Body of pancreas (tissue), 4 donors: ENCODE measurements around the gene TNRC6A. TPM values are rescaled to one million over a fixed set of nuclear protein-coding genes. Genes with fewer than 3 reads are reported as not detected.

Experiments
- ATAC-seq: fragments of 150-250 bp; one replicate; pipeline ENCODE4 v1.9.1; 2016
- DNase-seq, 4 donors: peaks; one replicate each; pipeline ENCODE4 v3.0.0-alpha.2; 2019
- H3K27ac ChIP-seq, 4 donors: fragments of 200-600 bp; sonication (generic); 1 replicate in 3 of 4; 2 replicates in 1 of 4; pipeline versions ENCODE4 v1.5.1 to v1.6.1; 2016 to 2019; ENCODE audit warnings: mild to moderate bottlenecking in 1 of 4, mixed read lengths in 1 of 4, moderate library complexity in 1 of 4
- H3K27me3 ChIP-seq, 2 donors: fragments of 200-600 bp; sonication (generic); one replicate each; pipeline ENCODE4 v1.6.0; 2016; ENCODE audit warnings: mild to moderate bottlenecking in 1 of 2
- H3K36me3 ChIP-seq, 2 donors: fragments of 200-600 bp; sonication (generic); replicated peaks in 1 of 2; 2 replicates each; pipeline ENCODE4 v1.5.1; 2016; ENCODE audit warnings: low read depth in 2 of 2; ENCODE audit not compliant: insufficient read depth in 1 of 2
- H3K4me1 ChIP-seq: fragments of 200-600 bp; sonication (generic); one replicate; pipeline ENCODE4 v1.6.0; 2016
- H3K4me3 ChIP-seq, 2 donors: fragments of 200-600 bp; sonication (generic); 1 replicate in 1 of 2; 2 replicates in 1 of 2; pipeline ENCODE4 v1.5.1; 2016 to 2019
- H3K9me3 ChIP-seq, 3 donors: fragments of 200-600 bp; sonication (generic); 1 replicate in 2 of 3; 2 replicates in 1 of 3; pipeline ENCODE4 v1.5.1; 2016
- POLR2A ChIP-seq, 3 donors: fragments of 450-650 bp; IDR thresholded peaks; one replicate each; pipeline ENCODE4 v1.6.1; 2016; ENCODE audit warnings: antibody characterized with exemption in 3 of 3, mild to moderate bottlenecking in 2 of 3
- WGBS, 2 donors: methylation state at CpG; one replicate each; pipeline ENCODE4 v1.1.5; 2017; 5-methylcytosine and 5-hydroxymethylcytosine counted together
- intact Hi-C: fragments of 100-400 bp; cut with DNase I; formaldehyde crosslinking; loops from one replicate; pipeline ENCODE4 v1.15.1; 2023
- total RNA-seq, 2 donors: library from RNA; depleted of rRNA; stranded (reverse); fragments of >200 nt; gene quantifications; one replicate each; pipeline ENCODE4 v1.1.0, GENCODE V29; 2016
- TF ChIP-seq, protein P1 (sequence below), 7 experiments: fragments of 450-650 bp in 4 of 7; fragments of 200-600 bp in 3 of 7; sonication (generic) in 3 of 7; IDR thresholded peaks; one replicate each; pipeline ENCODE4 v1.5.1; 2016 to 2019; ENCODE audit warnings: antibody characterized with exemption in 7 of 7

Gene TNRC6A
- total RNA-seq, 2 donors from 2014 or later = 46.1 to 82.2 TPM

DNA sequence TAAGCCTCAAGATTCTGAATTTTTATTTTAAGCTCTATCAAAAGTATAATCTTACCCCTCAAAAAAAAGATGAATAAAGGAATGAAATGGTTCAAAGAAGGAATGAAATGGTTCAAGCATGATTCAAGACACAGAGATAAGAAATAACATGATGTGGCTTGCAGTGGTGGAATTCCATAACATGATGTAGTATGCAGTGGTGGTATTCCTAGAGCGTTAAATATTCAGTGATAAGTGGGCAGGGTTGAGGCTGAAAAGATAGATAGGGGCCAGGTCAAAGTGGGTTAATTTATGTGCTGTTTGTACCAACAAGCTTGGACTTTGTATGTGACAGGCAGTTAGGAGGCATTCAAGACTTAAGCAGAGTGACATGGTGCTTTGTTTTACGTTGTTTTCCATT is 29.6 kb downstream of the TNRC6A start:
- 81 to 85% methylated on average over 2 of the region's 2 CpGs for WGBS, 2 donors
- DNase-seq (no peak), ATAC-seq (no peak)
- Histone ChIP-seq H3K4me1 (peaks cover 29% of the 10 kb centered on the region), H3K27me3 (no peaks in the 10 kb centered on the region), H3K9me3 (no peaks in the 10 kb centered on the region), H3K36me3 (no peaks in the 10 kb centered on the region), H3K27ac (no peak overlapping the region), H3K4me3 (no peak overlapping the region)
- TF ChIP-seq, protein P1, sequence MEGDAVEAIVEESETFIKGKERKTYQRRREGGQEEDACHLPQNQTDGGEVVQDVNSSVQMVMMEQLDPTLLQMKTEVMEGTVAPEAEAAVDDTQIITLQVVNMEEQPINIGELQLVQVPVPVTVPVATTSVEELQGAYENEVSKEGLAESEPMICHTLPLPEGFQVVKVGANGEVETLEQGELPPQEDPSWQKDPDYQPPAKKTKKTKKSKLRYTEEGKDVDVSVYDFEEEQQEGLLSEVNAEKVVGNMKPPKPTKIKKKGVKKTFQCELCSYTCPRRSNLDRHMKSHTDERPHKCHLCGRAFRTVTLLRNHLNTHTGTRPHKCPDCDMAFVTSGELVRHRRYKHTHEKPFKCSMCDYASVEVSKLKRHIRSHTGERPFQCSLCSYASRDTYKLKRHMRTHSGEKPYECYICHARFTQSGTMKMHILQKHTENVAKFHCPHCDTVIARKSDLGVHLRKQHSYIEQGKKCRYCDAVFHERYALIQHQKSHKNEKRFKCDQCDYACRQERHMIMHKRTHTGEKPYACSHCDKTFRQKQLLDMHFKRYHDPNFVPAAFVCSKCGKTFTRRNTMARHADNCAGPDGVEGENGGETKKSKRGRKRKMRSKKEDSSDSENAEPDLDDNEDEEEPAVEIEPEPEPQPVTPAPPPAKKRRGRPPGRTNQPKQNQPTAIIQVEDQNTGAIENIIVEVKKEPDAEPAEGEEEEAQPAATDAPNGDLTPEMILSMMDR (IDR thresholded peaks at IDR 0.05) = no peak
- no peak for TF ChIP-seq POLR2A (IDR thresholded peaks at IDR 0.05)
- intact Hi-C loops = no loop called here

DNA sequence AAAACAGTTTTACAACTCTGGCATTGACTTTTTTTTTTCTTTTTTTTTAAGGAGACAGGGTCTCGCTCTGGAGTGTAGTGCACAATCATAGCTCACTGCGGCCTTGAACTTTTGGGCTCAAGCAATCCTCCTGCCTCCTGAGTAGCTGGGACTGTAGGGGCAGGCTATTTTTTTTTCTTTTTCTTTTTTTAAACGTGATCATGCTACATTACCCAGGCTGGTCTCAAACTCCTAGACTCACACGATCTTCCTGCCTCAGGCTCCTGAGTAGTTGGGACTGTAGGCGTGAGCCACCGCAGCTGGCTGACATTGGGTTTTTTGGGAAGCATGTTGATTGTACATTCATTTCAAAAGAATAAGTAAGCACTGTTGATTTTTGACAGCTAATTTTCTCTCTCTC is 32.1 kb downstream of the TNRC6A start:
- ATAC-seq (no peak), DNase-seq (no peak)
- H3K4me1 ChIP-seq = peaks cover 21% of the 10 kb centered on the region
- TF ChIP-seq POLR2A (IDR thresholded peaks at IDR 0.05) = no peak
- intact Hi-C loops = no loop called here
- WGBS, 2 donors = 51 to 64% methylated on average over 6 of the region's 6 CpGs
- H3K27ac ChIP-seq = no peak overlapping the region
- no peak overlapping the region for H3K4me3 ChIP-seq
- no peaks in the 10 kb centered on the region for H3K9me3 ChIP-seq
- no peaks in the 10 kb centered on the region for H3K36me3 ChIP-seq
- H3K27me3 ChIP-seq = no peaks in the 10 kb centered on the region

DNA sequence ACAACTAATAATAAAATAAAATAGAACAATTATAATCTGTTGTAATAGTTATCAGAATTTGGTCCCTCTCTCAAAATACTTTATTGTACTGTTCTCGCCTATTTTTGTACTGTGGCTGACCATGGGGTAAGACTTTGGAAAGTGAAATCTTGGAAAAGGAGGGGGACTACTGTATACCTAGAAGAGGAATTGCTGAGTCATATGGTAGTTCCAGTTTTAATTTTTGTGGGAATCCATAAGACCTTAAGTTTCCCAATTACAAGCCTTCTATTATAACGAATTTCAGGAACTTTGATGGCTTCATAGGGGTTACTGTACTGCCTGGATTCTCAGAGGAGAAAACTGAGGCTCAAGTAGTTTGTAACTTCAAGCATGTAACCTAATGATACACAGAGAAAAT is 35.5 kb downstream of the TNRC6A start:
- no peak overlapping the region for H3K4me3 ChIP-seq
- no peaks in the 10 kb centered on the region for H3K36me3 ChIP-seq
- intact Hi-C loops = no loop called here
- no peak overlapping the region for H3K27ac ChIP-seq
- no peak for ATAC-seq
- TF ChIP-seq POLR2A (IDR thresholded peaks at IDR 0.05) = no peak
- H3K4me1 ChIP-seq = peaks cover 17% of the 10 kb centered on the region
- H3K27me3 ChIP-seq = no peaks in the 10 kb centered on the region
- DNase-seq = no peak
- H3K9me3 ChIP-seq = no peaks in the 10 kb centered on the region
- WGBS, 2 donors = 83 to 93% methylated on average over 2 of the region's 2 CpGs

DNA sequence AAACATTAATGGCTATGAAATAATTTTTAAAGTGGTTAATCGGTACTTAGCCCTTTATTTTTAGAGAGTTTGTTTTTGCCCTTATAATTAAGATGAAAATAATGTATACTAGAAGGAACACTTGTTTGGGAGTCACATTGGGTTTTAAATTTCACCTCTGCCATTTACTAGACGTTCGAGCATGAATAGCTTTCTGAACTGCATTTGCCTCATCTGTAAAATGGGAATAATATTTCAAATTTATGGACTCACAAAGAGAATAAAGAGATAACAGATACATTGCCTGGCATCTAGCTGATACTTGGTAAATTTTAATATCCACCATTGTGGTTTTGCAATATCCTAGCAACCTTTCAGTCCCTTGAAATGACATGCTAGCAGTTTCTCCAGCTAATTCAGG is 36.6 kb downstream of the TNRC6A start:
- DNase-seq = no peak
- H3K27me3 ChIP-seq = no peaks in the 10 kb centered on the region
- no peaks in the 10 kb centered on the region for H3K9me3 ChIP-seq
- peaks cover 15% of the 10 kb centered on the region for H3K4me1 ChIP-seq
- intact Hi-C loops = no loop called here
- no peaks in the 10 kb centered on the region for H3K36me3 ChIP-seq
- H3K4me3 ChIP-seq = no peak overlapping the region
- no peak overlapping the region for H3K27ac ChIP-seq
- WGBS, 2 donors = 94 to 95% methylated on average over 3 of the region's 3 CpGs
- no peak for ATAC-seq
- no peak for TF ChIP-seq POLR2A (IDR thresholded peaks at IDR 0.05)
- TF ChIP-seq, protein P1 (IDR thresholded peaks at IDR 0.05) = no peak

DNA sequence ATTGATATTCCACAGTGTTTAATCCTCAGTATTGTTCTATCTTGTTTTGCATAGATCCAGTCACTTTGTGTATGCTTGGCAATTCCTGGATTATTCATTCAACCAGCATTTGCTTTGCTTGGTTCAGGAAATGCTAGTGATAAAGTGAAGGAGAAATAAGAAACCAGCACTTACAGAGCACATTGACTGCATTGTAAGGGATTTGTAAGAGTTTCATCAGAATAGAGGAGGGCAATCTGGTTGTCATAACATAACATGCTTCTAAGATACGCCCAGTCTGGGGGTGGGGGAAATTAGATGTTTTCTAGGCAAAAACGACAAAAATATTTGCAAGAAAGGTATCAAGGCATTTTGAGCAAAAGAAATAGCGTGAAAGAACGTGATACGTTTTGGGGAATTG is 40.4 kb downstream of the TNRC6A start:
- peaks cover 8% of the 10 kb centered on the region for H3K4me1 ChIP-seq
- 89 to 97% methylated on average over 5 of the region's 5 CpGs for WGBS, 2 donors

More for the DNA sequence above, 40.4 kb downstream of the TNRC6A start:
- Histone ChIP-seq H3K36me3 (no peaks in the 10 kb centered on the region), H3K27ac (no peak overlapping the region), H3K27me3 (no peaks in the 10 kb centered on the region), H3K9me3 (no peaks in the 10 kb centered on the region), H3K4me3 (no peak overlapping the region)
- intact Hi-C loops = no loop called here
- DNase-seq (no peak), ATAC-seq (no peak)
- TF ChIP-seq, protein P1 (IDR thresholded peaks at IDR 0.05) = no peak
- no peak for TF ChIP-seq POLR2A (IDR thresholded peaks at IDR 0.05)
